GM19324 (cell line): ENCODE data around the gene KLHL7.
"Not testable (repeated sequence)": the region's sequence is repeated elsewhere in the genome, so short reads cannot be mapped to it uniquely, and the experiment has no call there.

ENCODE experiments used
- ATAC-seq: cut with Tn5 transposase; IDR thresholded peaks from one replicate; pipeline ENCODE4 v1.9.1; 2021; ENCODE audit warnings: mild to moderate bottlenecking, moderate library complexity; ENCODE audit not compliant: unreplicated experiment, low FRiP score

KLHL7 gene

GRCh38 chr7:23168111-23168885 is 62.7 kb downstream of the KLHL7 start:
- no peak for ATAC-seq

DNA sequence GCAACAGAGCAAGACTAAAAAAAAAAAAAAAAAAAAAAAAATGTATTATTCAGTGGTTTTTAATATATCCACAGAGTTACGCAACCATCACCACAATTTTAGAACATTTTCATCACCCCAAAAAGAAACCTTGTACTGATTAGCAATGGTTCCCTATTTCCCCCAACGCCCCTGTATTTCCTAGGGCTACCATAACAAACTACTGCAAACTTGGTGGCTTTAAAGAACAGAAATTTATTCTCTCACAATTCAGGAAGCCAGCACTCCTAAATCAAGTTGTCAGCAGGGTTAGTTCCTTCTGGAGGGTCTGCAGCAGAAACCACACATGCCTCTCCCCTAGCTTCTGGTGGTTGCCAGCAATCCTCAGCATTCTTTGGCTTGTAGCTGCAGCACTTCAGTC is 70.4 kb downstream of the KLHL7 start:
- no peak for ATAC-seq

- ATAC-seq = peak; percentile 97
Observed at GRCh38 chr7:23181684-23182553, 76.3 kb downstream of the KLHL7 start, which contains the start of gene NUP42. Gene NUP42, plus strand, starts transcription at chr7:23182048. Its CDS starts 38 bp downstream, at chr7:23182086.

DNA sequence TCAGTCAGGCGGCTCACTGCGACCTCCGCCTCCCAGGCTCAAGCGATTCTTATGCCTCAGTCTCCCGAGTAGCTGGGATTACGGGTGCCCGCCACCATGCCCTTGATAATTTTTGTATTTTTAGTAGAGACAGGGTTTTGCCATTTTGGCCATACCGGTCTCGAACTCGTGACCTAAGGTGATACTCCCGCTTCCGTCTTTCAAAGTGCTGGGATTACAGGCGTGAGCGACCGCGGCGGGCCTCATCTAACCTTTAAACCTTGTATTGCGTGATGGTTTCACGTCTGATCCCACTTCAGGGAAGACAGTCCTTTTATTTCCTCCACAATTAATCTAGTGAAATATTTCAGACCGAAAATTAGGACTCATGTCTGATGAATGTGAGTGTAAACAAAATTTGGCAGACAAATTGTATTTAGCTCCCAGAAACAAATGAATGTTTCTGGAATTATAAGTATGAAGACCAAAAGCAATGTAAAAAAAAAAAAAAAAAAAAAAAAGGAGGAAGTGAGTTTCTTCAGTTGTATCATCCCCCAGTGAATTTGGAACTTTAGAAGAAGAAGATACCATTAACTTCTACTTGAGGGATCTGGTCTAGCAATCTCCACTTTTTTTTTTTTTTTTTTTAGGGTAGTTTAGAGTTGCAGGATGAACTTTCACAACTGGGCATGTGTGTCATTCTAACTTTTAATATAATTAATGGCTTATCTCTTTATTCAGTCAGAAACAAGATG is 77.9 kb downstream of the KLHL7 start:
- no peak for ATAC-seq

DNA sequence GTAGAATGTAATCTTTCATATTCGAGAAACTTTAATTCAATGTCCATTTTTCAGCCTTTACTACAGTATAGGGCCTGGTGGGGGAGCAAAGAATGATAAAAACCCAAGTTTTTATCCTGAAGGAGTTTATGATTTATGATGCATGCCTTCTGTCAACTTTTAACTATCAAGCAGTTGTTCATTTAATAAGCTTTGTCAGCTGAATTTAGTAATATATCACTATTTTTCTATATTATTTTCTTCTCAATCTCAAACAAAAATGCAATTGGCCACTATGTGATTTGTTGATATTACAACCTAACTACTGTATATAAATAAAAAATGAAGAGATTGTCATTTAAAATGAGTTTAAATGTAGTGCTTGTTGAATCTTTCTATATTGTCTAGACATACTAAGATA is 78.7 kb downstream of the KLHL7 start:
- ATAC-seq = no peak

DNA sequence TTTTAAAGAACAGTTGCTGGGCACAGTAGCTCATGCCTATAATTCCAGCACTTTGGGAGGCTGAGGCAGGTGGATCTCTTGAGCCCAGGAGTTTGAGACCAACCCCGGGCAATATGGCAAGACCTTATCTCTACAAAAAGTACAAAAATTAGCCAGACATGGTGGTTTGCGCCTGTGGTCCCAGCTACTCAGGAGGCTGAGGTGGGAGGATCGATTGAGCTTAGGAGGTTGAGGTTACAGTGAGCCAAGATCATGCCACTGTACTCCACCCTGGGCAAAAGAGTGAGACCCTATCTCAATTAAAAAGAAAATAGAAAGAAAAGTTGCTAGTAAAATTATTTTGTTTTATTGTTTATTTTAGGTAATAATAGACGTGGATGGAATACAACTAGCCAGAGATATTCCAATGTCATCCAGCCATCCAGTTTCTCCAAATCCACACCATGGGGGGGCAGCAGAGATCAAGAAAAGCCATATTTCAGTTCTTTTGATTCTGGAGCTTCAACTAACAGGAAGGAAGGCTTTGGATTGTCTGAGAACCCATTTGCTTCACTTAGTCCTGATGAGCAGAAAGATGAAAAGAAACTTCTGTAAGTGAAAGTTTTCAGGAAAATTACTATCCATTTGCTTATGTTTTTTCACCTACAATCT is 79.2 kb downstream of the KLHL7 start:
- ATAC-seq = no peak

DNA sequence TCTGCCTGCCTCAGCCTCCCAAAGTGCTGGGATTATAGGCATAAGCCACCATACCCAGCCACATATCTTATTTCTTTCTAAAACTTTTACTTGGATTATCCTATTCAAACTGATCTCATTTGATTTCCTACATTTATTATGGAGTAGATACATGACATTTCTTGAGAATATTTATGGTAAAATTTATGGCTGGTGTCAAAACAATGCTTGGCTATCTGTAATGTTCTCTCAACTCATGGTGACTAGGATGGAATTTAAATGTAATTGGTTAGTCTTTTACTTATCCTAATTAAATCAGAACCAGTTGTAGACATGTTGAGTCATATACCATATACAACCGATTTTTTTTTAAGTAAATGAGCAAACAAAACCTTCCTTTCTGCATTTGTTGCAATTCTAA is 80.4 kb downstream of the KLHL7 start:
- ATAC-seq = no peak

- ATAC-seq = no peak
Observed at GRCh38 chr7:23191022-23191421, 85.4 kb downstream of the KLHL7 start.

GRCh38 chr7:23193650-23194227 is 88.2 kb downstream of the KLHL7 start:
- ATAC-seq = not testable (repeated sequence)

- no peak for ATAC-seq
Observed at GRCh38 chr7:23196306-23196705, 90.7 kb downstream of the KLHL7 start.

- not testable (repeated sequence) for ATAC-seq
Observed at GRCh38 chr7:23197745-23198144, 92.2 kb downstream of the KLHL7 start.

DNA sequence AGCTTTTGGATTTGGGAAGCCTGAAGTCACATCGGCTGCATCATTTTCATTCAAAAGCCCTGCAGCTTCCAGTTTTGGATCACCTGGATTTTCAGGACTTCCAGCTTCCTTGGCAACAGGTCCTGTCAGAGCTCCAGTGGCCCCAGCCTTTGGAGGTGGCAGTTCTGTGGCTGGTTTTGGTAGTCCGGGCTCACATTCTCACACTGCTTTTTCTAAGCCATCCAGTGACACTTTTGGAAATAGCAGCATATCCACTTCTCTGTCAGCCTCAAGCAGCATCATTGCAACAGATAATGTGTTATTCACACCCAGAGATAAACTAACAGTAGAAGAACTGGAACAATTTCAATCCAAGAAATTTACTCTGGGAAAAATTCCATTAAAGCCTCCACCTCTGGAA is 94.7 kb downstream of the KLHL7 start:
- no peak for ATAC-seq

DNA sequence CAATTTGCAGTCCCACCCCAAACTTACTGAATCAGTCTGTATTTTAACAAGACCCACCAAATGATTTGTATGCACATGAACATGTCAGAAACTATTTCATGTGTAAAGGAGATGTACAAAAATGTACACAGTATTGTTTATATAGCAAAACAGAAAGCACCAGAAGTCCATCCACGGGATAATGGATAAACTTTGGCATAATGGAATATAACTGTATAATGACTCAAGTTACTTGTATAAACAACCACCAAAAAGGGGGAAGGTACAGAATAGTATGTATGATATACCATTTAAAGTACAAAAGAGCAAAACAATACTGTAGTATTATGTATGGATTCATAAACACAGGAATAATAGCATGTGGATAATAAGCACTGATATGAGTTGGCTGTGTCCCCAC is 98.7 kb downstream of the KLHL7 start:
- ATAC-seq = no peak

- no peak for ATAC-seq
Observed at GRCh38 chr7:23205577-23205908, 100.0 kb downstream of the KLHL7 start.

DNA sequence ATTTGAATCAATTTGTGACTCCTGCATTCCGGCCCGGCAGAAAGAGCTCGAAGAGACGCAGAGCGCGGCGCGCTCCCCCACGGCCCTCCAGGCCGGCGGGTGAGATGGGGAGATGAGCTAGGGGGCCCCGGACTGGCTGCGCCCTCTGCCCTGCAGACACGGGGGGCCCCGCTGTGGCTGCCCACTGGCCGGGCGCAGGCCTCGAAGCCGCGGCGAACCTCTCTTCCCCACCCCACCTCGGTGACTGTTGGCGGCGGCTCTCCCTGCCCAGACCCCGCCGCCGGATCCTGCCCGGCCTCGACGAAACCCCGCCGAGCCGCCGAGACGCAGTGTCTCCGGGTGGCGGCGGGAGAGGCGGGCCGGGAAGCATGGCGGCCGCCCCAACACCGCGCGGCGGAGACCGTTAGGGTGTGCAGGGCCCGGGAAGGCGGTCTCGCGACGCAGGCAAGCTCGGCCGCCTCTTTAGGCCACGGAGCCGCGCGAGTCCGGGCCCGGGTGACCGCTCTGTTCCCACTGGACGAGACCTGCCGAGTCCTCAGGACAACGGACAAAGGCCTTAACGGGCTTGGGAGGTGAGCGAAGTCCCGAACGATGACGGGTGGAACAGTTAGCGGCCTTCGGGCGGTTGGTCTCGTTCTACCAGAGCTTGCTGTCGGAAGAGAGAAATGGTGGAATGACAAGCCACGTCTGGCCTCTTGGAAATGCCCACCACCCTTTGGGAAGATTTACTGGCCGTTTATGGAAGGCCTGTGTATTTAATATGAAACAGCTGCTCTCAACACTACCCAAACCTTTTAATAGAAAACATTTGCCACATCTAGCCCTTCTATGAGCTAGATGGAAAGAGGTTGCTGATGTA is 100.6 kb downstream of the KLHL7 start:
- ATAC-seq = no peak

GRCh38 chr7:23207021-23207420 is 101.4 kb downstream of the KLHL7 start:
- ATAC-seq = no peak

DNA sequence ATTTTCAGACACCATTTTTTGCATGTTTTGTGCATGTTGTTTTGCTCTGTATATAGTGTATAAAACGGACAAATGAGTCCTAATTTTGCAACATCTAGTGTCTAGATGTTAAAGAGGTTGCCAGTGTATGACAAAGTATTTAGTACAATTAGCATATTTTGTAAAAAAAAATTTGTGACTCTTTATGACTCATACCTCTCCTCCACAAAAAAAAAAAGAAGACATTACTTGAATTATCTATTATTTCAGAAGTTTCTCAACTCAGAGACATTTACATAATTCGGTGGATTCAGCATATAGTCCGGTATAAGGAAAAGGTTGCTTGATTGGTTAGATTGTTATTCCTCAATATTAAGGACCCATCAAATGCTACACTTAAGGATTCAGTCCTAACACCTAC is 102.3 kb downstream of the KLHL7 start:
- no peak for ATAC-seq

GRCh38 chr7:23208316-23208715 is 102.7 kb downstream of the KLHL7 start:
- no peak for ATAC-seq

GRCh38 chr7:23210506-23210905 is 104.9 kb downstream of the KLHL7 start:
- ATAC-seq = no peak
